OCI-LY3 (cell line): ENCODE results near the gene CDHR2.

Experiments
- CTCF ChIP-seq: fragments of 200-600, 300-600 bp; sonication (generic); IDR thresholded peaks from 2 replicates; pipeline ENCODE4 v1.5.1; 2014; ENCODE audit warnings: antibody characterized with exemption, low read length, low read depth
- EZH2phosphoT487 ChIP-seq: fragments of 200-600 bp; shearing (Covaris generic); IDR thresholded peaks from 2 replicates; pipeline ENCODE4 v1.6.1; 2018; ENCODE audit warnings: antibody characterized with exemption, mixed run types, low read depth

GRCh38 chr5:176517053-176517661 is 32.0 kb upstream of the CDHR2 start:
- TF ChIP-seq CTCF = no peak
- no peak for TF ChIP-seq EZH2phosphoT487
